K562 (cell line): ENCODE measurements around the gene YPEL2. TPM values are rescaled to one million over a fixed set of nuclear protein-coding genes. Genes with fewer than 3 reads are reported as not detected.

Experiments
- ATAC-seq: fragments of 200-7000 bp; cut with Tn5 transposase; 3 replicates; pipeline ENCODE4 v1.9.1; 2020; ENCODE audit warnings: moderate library complexity
- BruUV-seq: library from RNA; stranded (reverse); fragments of 400-500 nt; replicated peaks from 2 replicates; lab custom pipeline; 2021; lab: Mats Ljungman, UMichigan
- CTCF ChIA-PET: fragments of 300-600 bp; formaldehyde crosslinking; extraction: SDS; loops from one replicate; lab custom pipeline; 2021; ENCODE audit warnings: low intra/inter-chr PET ratio; lab: Yijun Ruan, JAX
- POLR2A ChIA-PET: fragments of 300-600, 350-650 bp; sonication (Branson Sonifier 250); formaldehyde crosslinking; extraction: SDS; loops from one replicate; lab custom pipeline; 2021; ENCODE audit warnings: antibody characterized with exemption, inconsistent platforms; lab: Yijun Ruan, JAX
- DNase-seq, 4 experiments: peaks; one replicate each; pipeline versions ENCODE4 v3.0.0 to v3.0.0-alpha.2; 2011 to 2018; ENCODE audit warnings: low spot score in 3 of 4, mixed read lengths in 3 of 4; ENCODE audit errors: extremely low read depth in 1 of 4
- FAIRE-seq: peaks from 2 replicates; lab custom pipeline; 2011; peaks lifted over from hg19 to GRCh38; lab: Jason Lieb, UNC
- H2AFZ ChIP-seq: 2 replicates; pipeline ENCODE4 v1.6.0; 2011; ENCODE audit warnings: low read depth, low read length, control low read depth, inconsistent platforms
- H3K27ac ChIP-seq: fragments of 200-600 bp; 3 replicates; pipeline ENCODE4 v1.8.0; 2011; ENCODE audit warnings: low read depth, mild to moderate bottlenecking, control low read depth, inconsistent platforms, low read length, moderate library complexity, mixed read lengths; ENCODE audit errors: extremely low read depth
- H3K27me3 ChIP-seq, 2 experiments: fragments of 300-600 bp in 1 of 2; 2 replicates in 1 of 2; 3 replicates in 1 of 2; pipeline versions ENCODE4 v1.6.0 to v1.8.0; 2011; ENCODE audit warnings: inconsistent platforms in 2 of 2, low read length in 2 of 2, mild to moderate bottlenecking in 1 of 2, mixed read lengths in 1 of 2, moderate library complexity in 1 of 2; ENCODE audit not compliant: control insufficient read depth in 2 of 2, insufficient read depth in 2 of 2
- H3K36me3 ChIP-seq: fragments of 300-600 bp; 3 replicates; pipeline ENCODE4 v1.8.0; 2011; ENCODE audit warnings: mild to moderate bottlenecking, low read length, inconsistent platforms; ENCODE audit not compliant: control insufficient read depth, insufficient read depth
- H3K4me1 ChIP-seq, 2 experiments: fragments of 200-600 bp in 1 of 2; replicated peaks in 1 of 2; 2 replicates in 1 of 2; 3 replicates in 1 of 2; pipeline versions ENCODE4 v1.5.1 to v1.8.0; 2011; ENCODE audit warnings: inconsistent platforms in 2 of 2, low read length in 2 of 2, mild to moderate bottlenecking in 1 of 2, mixed read lengths in 1 of 2, moderate library complexity in 1 of 2; ENCODE audit not compliant: control insufficient read depth in 2 of 2, insufficient read depth in 2 of 2
- H3K4me2 ChIP-seq: 2 replicates; pipeline ENCODE4 v1.6.1; 2011; ENCODE audit warnings: low read length, control low read depth, inconsistent platforms, mixed read lengths; ENCODE audit not compliant: insufficient read depth
- H3K4me3 ChIP-seq: fragments of 200-600 bp; sonication (generic), shearing (Covaris generic); 2 replicates; pipeline ENCODE4 v1.5.1; 2016; ENCODE audit warnings: control low read depth, inconsistent platforms
- H3K79me2 ChIP-seq: fragments of 200-600 bp; 3 replicates; pipeline ENCODE4 v1.8.0; 2011; ENCODE audit warnings: low read length, inconsistent platforms; ENCODE audit not compliant: control insufficient read depth, insufficient read depth
- H3K9ac ChIP-seq, 2 experiments: 2 replicates each; pipeline versions ENCODE4 v1.6.0 to v1.6.1; 2011; ENCODE audit warnings: low read depth in 2 of 2, low read length in 2 of 2, control low read depth in 1 of 2, inconsistent platforms in 1 of 2, mild to moderate bottlenecking in 1 of 2, mixed read lengths in 1 of 2; ENCODE audit not compliant: insufficient read depth in 1 of 2
- H3K9me1 ChIP-seq: one replicate; pipeline ENCODE4 v1.6.0; 2011; ENCODE audit warnings: inconsistent platforms, mild to moderate bottlenecking, low read length, moderate library complexity; ENCODE audit not compliant: control insufficient read depth, insufficient read depth
- H3K9me3 ChIP-seq: replicated peaks from 2 replicates; pipeline ENCODE4 v1.5.1; 2011; ENCODE audit warnings: low read depth, low read length, inconsistent platforms; ENCODE audit not compliant: control insufficient read depth, insufficient read depth
- H4K20me1 ChIP-seq: replicated peaks from 2 replicates; pipeline ENCODE4 v1.6.1; 2011; ENCODE audit warnings: low read length, inconsistent platforms, mixed read lengths; ENCODE audit not compliant: control insufficient read depth, insufficient read depth
- BRD9 ChIP-seq: fragments of 450-650 bp; IDR thresholded peaks from 2 replicates; pipeline ENCODE4 v1.6.1; 2018; ENCODE audit warnings: low read depth; ENCODE audit not compliant: partially characterized antibody
- CBFB ChIP-seq: sonication (generic); formaldehyde crosslinking; IDR thresholded peaks from 2 replicates; pipeline ENCODE4 v1.4.0; 2020; ENCODE audit warnings: mild to moderate bottlenecking, missing genetic modification reagents
- CBX5 ChIP-seq: IDR thresholded peaks from 2 replicates; pipeline ENCODE4 v1.6.1; 2014; ENCODE audit warnings: low read depth, borderline replicate concordance
- CEBPG ChIP-seq, 3 experiments: fragments of 200-800 bp in 1 of 3; sonication (Bioruptor generic) in 1 of 3; sonication (generic) in 1 of 3; formaldehyde crosslinking in 1 of 3; IDR thresholded peaks in 2 of 3; conservative IDR thresholded peaks in 1 of 3; 2 replicates each; pipeline versions ENCODE4 v1.6.1 to v1.8.0; 2016 to 2022; ENCODE audit warnings: missing compliant biosample characterization in 2 of 3, missing genetic modification characterization in 2 of 3, mild to moderate bottlenecking in 1 of 3, missing genetic modification reagents in 1 of 3
- FOXJ3 ChIP-seq: sonication (generic); formaldehyde crosslinking; IDR thresholded peaks from 2 replicates; pipeline ENCODE4 v1.4.0; 2020; ENCODE audit warnings: mild to moderate bottlenecking, missing genetic modification reagents
- GATAD2A ChIP-seq: fragments of 450-650 bp; IDR thresholded peaks from 2 replicates; pipeline ENCODE4 v1.6.1; 2017
- HNRNPL ChIP-seq: fragments of 200-400 bp; formaldehyde crosslinking; IDR thresholded peaks from 2 replicates; pipeline ENCODE4 v1.6.1; 2017; ENCODE audit warnings: low read depth, mild to moderate bottlenecking, low read length
- MBD2 ChIP-seq: sonication (generic); IDR thresholded peaks from 2 replicates; pipeline ENCODE4 v1.6.1; 2016; ENCODE audit warnings: low read depth, borderline replicate concordance
- POLR3G ChIP-seq: IDR thresholded peaks from 2 replicates; pipeline ENCODE4 v1.6.1; 2011; ENCODE audit not compliant: insufficient read length, insufficient replicate concordance; ENCODE audit errors: extremely low read depth
- PPARD ChIP-seq: fragments of 250-450 bp; sonication (Bioruptor Pico); IDR thresholded peaks from 2 replicates; pipeline ENCODE4 v1.8.0; 2022; ENCODE audit warnings: inconsistent platforms, mild to moderate bottlenecking, moderate library complexity
- SPI1 ChIP-seq: IDR thresholded peaks from 2 replicates; pipeline ENCODE4 v1.6.1; 2011; ENCODE audit warnings: low read depth, low read length, control low read depth, borderline replicate concordance
- SRSF3 ChIP-seq: fragments of 200-400 bp; formaldehyde crosslinking; IDR thresholded peaks from 2 replicates; pipeline ENCODE4 v1.6.1; 2016; ENCODE audit warnings: mild to moderate bottlenecking, low read length, moderate library complexity; ENCODE audit not compliant: insufficient read depth
- TCF3 ChIP-seq: sonication (generic); formaldehyde crosslinking; IDR thresholded peaks from 2 replicates; pipeline ENCODE4 v1.4.0; 2020; ENCODE audit warnings: mild to moderate bottlenecking, missing genetic modification reagents
- XRCC4 ChIP-seq: IDR thresholded peaks from one replicate; pipeline ENCODE4 v1.6.1; 2011; ENCODE audit not compliant: insufficient read depth, insufficient read length; ENCODE audit errors: extremely low read depth
- ZFP1 ChIP-seq: fragments of 450-650 bp; formaldehyde crosslinking; IDR thresholded peaks from 2 replicates; pipeline ENCODE4 v1.4.0; 2020; ENCODE audit warnings: mild to moderate bottlenecking, mixed read lengths
- ZNF280B ChIP-seq: fragments of 250-450 bp; sonication (Bioruptor Pico); IDR thresholded peaks from 2 replicates; pipeline ENCODE4 v1.5.1; 2021; ENCODE audit warnings: mild to moderate bottlenecking
- ZNF561 ChIP-seq: fragments of 450-650 bp; formaldehyde crosslinking; conservative IDR thresholded peaks from 2 replicates; pipeline ENCODE4 v1.4.0; 2020; ENCODE audit warnings: mild to moderate bottlenecking, moderate library complexity
- WGBS: fragments of 100-300 bp; shearing (Covaris generic); methylation state at CpG from one replicate; pipeline ENCODE4 v1.1.6; 2016; ENCODE audit warnings: low coverage, mixed read lengths; ENCODE audit not compliant: insufficient coverage; ENCODE audit errors: missing lambda C conversion rate; 5-methylcytosine and 5-hydroxymethylcytosine counted together
- in situ Hi-C: fragments of 300-500 bp; cut with MboI; formaldehyde crosslinking; loops from 4 replicates; pipeline ENCODE4 v1.15.0; 2018; ENCODE audit warnings: inconsistent platforms, mixed read lengths
- intact Hi-C: fragments of 100-400 bp; cut with micrococcal nuclease; formaldehyde crosslinking; loops from 2 replicates; pipeline ENCODE4 v1.14.2; 2022
- polyA plus RNA-seq, 8 experiments: library from polyadenylated mRNA; depleted of rRNA in 4 of 8; stranded (reverse) in 5 of 8; unstranded in 3 of 8; fragments of >200 nt; fragmentation: Nextera tagmentation in 2 of 8; fragmentation: Illumina TruSeq in 1 of 8; extraction: Ambion mirVana in 2 of 8; extraction: Trizol in 1 of 8; gene quantifications; 2 replicates each; pipeline versions ENCODE4 v1.2.1 to v1.2.3, GENCODE V29; 2011 to 2014; ENCODE audit warnings: inconsistent platforms in 1 of 8, missing spikeins in 1 of 8
- total RNA-seq, 7 experiments: library from RNA; depleted of rRNA in 6 of 7; stranded (reverse); fragments of >200 nt in 6 of 7; fragmentation: Illumina TruSeq in 2 of 7; extraction: Trizol in 2 of 7; gene quantifications; 2 replicates each; pipeline versions ENCODE4 v1.2.1 to v1.2.3, GENCODE V29; 2011 to 2021; ENCODE audit warnings: low replicate concordance in 1 of 7
- TF ChIP-seq, protein P1 (sequence below): fragments of 450-650 bp; IDR thresholded peaks from 2 replicates; pipeline ENCODE4 v1.6.1; 2018; ENCODE audit warnings: mild to moderate bottlenecking, low read depth; ENCODE audit not compliant: partially characterized antibody
- TF ChIP-seq, protein P2 (sequence below): fragments of 150-350 bp; conservative IDR thresholded peaks from 2 replicates; pipeline ENCODE4 v1.6.1; 2014; ENCODE audit warnings: low read length

YPEL2 gene
- total and polyA plus RNA-seq, 9 of the 15 experiments (the other 6 are each of a cell fraction or from before 2014, with no cell fraction given), result 0.11 to 2.4 (median 0.47) TPM

GRCh38 chr17:59432657-59433056 is 101.2 kb downstream of the YPEL2 start:
- POLR2A ChIA-PET, result interaction anchor here (0.6 to 1.8 kb wide), 3 partner anchors 9 to 85 kb away, joined by 3 to 6 read pairs (median 4); no protein-coding TSS in a partner anchor
- WGBS, result 0% methylated on average over 1 of the region's 1 CpG
- no TSS peak for BruUV-seq

More at GRCh38 chr17:59432657-59433056, 101.2 kb downstream of the YPEL2 start:
- no peak overlapping the region for H2AFZ ChIP-seq
- H3K9ac ChIP-seq, result no peak overlapping the region
- H3K79me2 ChIP-seq, result no peaks in the 10 kb centered on the region
- no peaks in the 10 kb centered on the region for H3K4me1 ChIP-seq
- H3K36me3 ChIP-seq, result no peaks in the 10 kb centered on the region
- H3K9me3 ChIP-seq, result no peaks in the 10 kb centered on the region
- no peaks in the 10 kb centered on the region for H3K9me1 ChIP-seq
- no peaks in the 10 kb centered on the region for H4K20me1 ChIP-seq
- ATAC-seq (no peak), FAIRE-seq (no peak), DNase-seq (no peak)
- intact Hi-C loops, result no loop called here
- in situ Hi-C loops, result no loop called here
- no peak overlapping the region for H3K4me3 ChIP-seq
- CTCF ChIA-PET, result no interaction called here
- H3K27ac ChIP-seq, result no peak overlapping the region
- peaks cover 10 to 21% of the 10 kb centered on the region in 2 experiments; a peak in 4 of 5 replicates for H3K27me3 ChIP-seq
- TF ChIP-seq GATAD2A, result no peak
- TF ChIP-seq CBFB (CRISPR knock-in tag), result no peak
- TF ChIP-seq BRD9, result no peak
- no peak for TF ChIP-seq CBX5
- TF ChIP-seq POLR3G, result no peak
- no peak for TF ChIP-seq FOXJ3
- no peak for TF ChIP-seq CEBPG (CRISPR knock-in tag; IDR thresholded peaks at IDR 0.05)
- TF ChIP-seq CEBPG (tag; conservative IDR thresholded peaks at IDR 0.05 in 1 of 2, IDR thresholded peaks at IDR 0.05 in 1 of 2), result no peak
- TF ChIP-seq ZNF561 (CRISPR knock-in tag), result no peak
- TF ChIP-seq SPI1, result no peak
- TF ChIP-seq TCF3 (CRISPR knock-in tag), result no peak
- TF ChIP-seq, protein P1, sequence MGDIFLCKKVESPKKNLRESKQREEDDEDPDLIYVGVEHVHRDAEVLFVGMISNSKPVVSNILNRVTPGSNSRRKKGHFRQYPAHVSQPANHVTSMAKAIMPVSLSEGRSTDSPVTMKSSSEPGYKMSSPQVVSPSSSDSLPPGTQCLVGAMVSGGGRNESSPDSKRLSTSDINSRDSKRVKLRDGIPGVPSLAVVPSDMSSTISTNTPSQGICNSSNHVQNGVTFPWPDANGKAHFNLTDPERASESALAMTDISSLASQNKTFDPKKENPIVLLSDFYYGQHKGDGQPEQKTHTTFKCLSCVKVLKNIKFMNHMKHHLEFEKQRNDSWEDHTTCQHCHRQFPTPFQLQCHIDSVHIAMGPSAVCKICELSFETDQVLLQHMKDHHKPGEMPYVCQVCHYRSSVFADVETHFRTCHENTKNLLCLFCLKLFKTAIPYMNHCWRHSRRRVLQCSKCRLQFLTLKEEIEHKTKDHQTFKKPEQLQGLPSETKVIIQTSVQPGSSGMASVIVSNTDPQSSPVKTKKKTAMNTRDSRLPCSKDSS, result no peak
- TF ChIP-seq SRSF3, result no peak
- no peak for TF ChIP-seq ZFP1 (CRISPR knock-in tag)
- no peak for TF ChIP-seq HNRNPL
- TF ChIP-seq, protein P2, sequence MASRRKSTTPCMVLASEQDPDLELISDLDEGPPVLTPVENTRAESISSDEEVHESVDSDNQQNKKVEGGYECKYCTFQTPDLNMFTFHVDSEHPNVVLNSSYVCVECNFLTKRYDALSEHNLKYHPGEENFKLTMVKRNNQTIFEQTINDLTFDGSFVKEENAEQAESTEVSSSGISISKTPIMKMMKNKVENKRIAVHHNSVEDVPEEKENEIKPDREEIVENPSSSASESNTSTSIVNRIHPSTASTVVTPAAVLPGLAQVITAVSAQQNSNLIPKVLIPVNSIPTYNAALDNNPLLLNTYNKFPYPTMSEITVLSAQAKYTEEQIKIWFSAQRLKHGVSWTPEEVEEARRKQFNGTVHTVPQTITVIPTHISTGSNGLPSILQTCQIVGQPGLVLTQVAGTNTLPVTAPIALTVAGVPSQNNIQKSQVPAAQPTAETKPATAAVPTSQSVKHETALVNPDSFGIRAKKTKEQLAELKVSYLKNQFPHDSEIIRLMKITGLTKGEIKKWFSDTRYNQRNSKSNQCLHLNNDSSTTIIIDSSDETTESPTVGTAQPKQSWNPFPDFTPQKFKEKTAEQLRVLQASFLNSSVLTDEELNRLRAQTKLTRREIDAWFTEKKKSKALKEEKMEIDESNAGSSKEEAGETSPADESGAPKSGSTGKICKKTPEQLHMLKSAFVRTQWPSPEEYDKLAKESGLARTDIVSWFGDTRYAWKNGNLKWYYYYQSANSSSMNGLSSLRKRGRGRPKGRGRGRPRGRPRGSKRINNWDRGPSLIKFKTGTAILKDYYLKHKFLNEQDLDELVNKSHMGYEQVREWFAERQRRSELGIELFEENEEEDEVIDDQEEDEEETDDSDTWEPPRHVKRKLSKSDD, result no peak
- TF ChIP-seq MBD2, result no peak
- TF ChIP-seq ZNF280B, result no peak
- no peak for TF ChIP-seq XRCC4
- TF ChIP-seq PPARD (CRISPR knock-in tag), result no peak
- no peak overlapping the region for H3K4me2 ChIP-seq
